Stimulated activated naive CD8-positive, alpha-beta T cell treated with anti-CD3 and anti-CD28 coated beads, Interleukin-15, Interleukin-2, amounts not matched to agents 100 ng/mL and 50 ng/mL, for 24 hours (primary cell): ENCODE results near the gene BRIP1.
"Not testable (repeated sequence)": the region's sequence is repeated elsewhere in the genome, so short reads cannot be mapped to it uniquely, and the experiment has no call there.

Source experiments
- H3K27ac Mint-ChIP-seq: one replicate; pipeline ENCODE4 v1.8.0; 2021; ENCODE audit warnings: mild to moderate bottlenecking, mixed read lengths
- H3K27me3 Mint-ChIP-seq: one replicate; pipeline ENCODE4 v1.8.0; 2021; ENCODE audit warnings: mixed read lengths
- H3K36me3 Mint-ChIP-seq: one replicate; pipeline ENCODE4 v1.8.0; 2021; ENCODE audit warnings: low read depth, mixed read lengths
- H3K4me1 Mint-ChIP-seq: one replicate; pipeline ENCODE4 v1.8.0; 2021; ENCODE audit warnings: low read depth, mixed read lengths
- H3K4me3 Mint-ChIP-seq: one replicate; pipeline ENCODE4 v1.8.0; 2021; ENCODE audit warnings: mild to moderate bottlenecking, mixed read lengths
- H3K9me3 Mint-ChIP-seq: one replicate; pipeline ENCODE4 v1.8.0; 2021; ENCODE audit warnings: mixed read lengths

BRIP1 gene

GRCh38 chr17:61826866-61827265 is 36.5 kb downstream of the BRIP1 start:
- H3K36me3 Mint-ChIP-seq, result peaks cover 30% of the 10 kb centered on the region
- H3K27ac Mint-ChIP-seq, H3K27me3 Mint-ChIP-seq, H3K9me3 Mint-ChIP-seq, H3K4me1 Mint-ChIP-seq, H3K4me3 Mint-ChIP-seq: not testable (repeated sequence)

DNA sequence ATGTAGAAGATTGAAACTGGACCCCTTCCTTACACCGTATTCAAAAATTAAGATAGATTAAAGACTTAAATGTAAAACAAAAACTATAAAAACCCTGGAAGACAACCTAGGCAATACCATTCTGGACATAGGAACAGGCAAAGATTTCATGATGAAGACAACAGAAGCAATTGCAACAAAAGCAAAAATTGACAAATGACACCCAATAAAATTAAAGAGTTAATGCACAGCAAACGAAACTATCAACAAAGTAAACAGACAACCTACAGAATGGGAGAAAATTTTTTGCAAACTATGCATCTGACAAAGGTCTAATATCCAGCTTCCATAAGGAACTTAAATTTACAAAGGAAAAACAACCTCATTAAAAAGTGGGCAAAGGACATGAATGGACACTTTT is 37.1 kb downstream of the BRIP1 start:
- not testable (repeated sequence) for H3K4me1 Mint-ChIP-seq, H3K27ac Mint-ChIP-seq, H3K9me3 Mint-ChIP-seq, H3K27me3 Mint-ChIP-seq, H3K4me3 Mint-ChIP-seq
- peaks cover 35% of the 10 kb centered on the region for H3K36me3 Mint-ChIP-seq

DNA sequence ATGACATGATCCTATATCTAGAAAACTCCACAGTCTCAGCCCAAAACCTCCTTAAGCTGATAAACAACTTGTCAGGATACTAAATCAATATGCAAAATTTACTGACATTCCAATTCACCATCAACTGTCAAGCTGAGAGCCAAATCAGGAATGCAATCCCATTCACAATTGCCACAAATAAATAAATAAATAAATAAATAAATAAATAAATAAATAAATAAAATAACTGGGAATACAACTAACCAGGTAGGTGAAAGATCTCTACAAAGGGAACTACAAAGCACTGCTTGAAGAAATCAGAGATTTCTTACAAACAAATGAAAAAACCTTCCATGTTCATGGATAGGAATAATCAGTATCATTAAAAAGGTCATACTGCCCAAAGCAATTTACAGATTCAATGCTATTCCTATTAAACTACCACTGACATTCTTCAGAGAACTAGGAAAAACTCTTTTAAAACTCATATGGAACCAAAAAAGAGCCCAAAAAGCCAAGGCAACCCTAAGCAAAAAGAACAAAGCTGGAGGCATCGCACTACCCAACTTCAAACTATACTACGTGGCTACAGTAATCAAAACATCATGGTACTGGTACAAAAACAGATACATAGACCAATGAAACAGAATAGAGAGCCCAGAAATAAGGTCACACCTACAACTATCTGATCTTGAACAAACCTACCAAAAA is 37.7 kb downstream of the BRIP1 start:
- Mint-ChIP-seq H3K27me3 (no peaks in the 10 kb centered on the region), H3K4me3 (no peak overlapping the region), H3K27ac (no peak overlapping the region), H3K9me3 (peaks cover 8% of the 10 kb centered on the region), H3K36me3 (peaks cover 39% of the 10 kb centered on the region), H3K4me1 (no peaks in the 10 kb centered on the region)

- H3K27ac Mint-ChIP-seq, result no peak overlapping the region
- H3K4me1 Mint-ChIP-seq, result no peaks in the 10 kb centered on the region
- H3K9me3 Mint-ChIP-seq, result peaks cover 4% of the 10 kb centered on the region
- no peaks in the 10 kb centered on the region for H3K27me3 Mint-ChIP-seq
- H3K4me3 Mint-ChIP-seq, result no peak overlapping the region
- H3K36me3 Mint-ChIP-seq, result peaks cover 44% of the 10 kb centered on the region
Observed at GRCh38 chr17:61822326-61823285, 40.7 kb downstream of the BRIP1 start.

GRCh38 chr17:61821655-61822054 is 41.7 kb downstream of the BRIP1 start:
- H3K27me3 Mint-ChIP-seq, result no peaks in the 10 kb centered on the region
- peaks cover 39% of the 10 kb centered on the region for H3K36me3 Mint-ChIP-seq
- no peak overlapping the region for H3K27ac Mint-ChIP-seq
- no peak overlapping the region for H3K4me3 Mint-ChIP-seq
- no peaks in the 10 kb centered on the region for H3K9me3 Mint-ChIP-seq
- H3K4me1 Mint-ChIP-seq, result peaks cover 7% of the 10 kb centered on the region

DNA sequence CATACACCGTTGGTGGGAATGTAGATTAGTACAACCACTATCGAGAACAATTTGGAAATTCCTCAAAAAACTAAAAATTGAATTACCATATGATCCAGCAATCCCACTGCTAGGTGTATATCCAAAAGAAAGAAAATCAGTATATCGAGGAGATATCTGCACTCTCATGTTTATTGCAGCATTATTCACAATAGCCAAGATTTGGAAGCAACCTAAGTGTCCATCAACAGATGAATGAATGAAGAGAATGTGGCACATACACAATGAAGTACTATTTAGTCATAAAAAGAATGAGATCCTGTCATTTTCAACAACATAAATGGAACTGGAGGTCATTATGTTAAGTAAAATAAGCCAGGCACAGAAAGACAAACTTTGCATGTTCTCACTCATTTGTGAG is 44.1 kb downstream of the BRIP1 start:
- not testable (repeated sequence) for H3K4me3 Mint-ChIP-seq, H3K9me3 Mint-ChIP-seq, H3K27ac Mint-ChIP-seq, H3K27me3 Mint-ChIP-seq
- Mint-ChIP-seq H3K36me3 (peaks cover 31% of the 10 kb centered on the region), H3K4me1 (peaks cover 13% of the 10 kb centered on the region)

- Mint-ChIP-seq H3K4me1 (peaks cover 13% of the 10 kb centered on the region), H3K27ac (no peak overlapping the region), H3K9me3 (no peaks in the 10 kb centered on the region), H3K4me3 (no peak overlapping the region), H3K36me3 (peaks cover 33% of the 10 kb centered on the region), H3K27me3 (no peaks in the 10 kb centered on the region)
Observed at GRCh38 chr17:61818225-61818624, 45.1 kb downstream of the BRIP1 start.

GRCh38 chr17:61817452-61817851 is 45.9 kb downstream of the BRIP1 start:
- peaks cover 37% of the 10 kb centered on the region for H3K36me3 Mint-ChIP-seq
- H3K4me3 Mint-ChIP-seq, result no peak overlapping the region
- no peaks in the 10 kb centered on the region for H3K27me3 Mint-ChIP-seq
- H3K4me1 Mint-ChIP-seq, result peaks cover 13% of the 10 kb centered on the region
- no peak overlapping the region for H3K27ac Mint-ChIP-seq
- no peaks in the 10 kb centered on the region for H3K9me3 Mint-ChIP-seq

DNA sequence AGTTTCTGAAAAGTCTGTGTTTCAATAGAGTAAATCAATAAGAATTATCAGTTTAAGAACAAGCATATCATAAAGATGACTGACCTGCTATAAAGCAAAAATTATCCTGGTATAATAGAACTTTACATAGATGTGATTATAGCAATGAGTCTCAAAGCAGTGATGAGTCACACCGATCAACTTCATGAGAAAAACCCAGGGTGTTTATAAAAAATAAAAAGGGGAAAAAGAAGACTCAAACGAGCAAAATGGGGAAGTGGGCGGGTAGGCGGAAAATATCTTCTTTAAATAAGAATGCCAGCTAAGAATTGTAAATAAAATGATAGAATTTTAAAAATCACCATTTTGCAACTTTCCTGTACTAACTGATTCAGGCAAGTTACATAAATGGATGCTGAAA is 46.8 kb downstream of the BRIP1 start:
- Mint-ChIP-seq H3K27ac (peak overlapping the region; percentile 10), H3K4me3 (no peak overlapping the region), H3K27me3 (no peaks in the 10 kb centered on the region), H3K9me3 (no peaks in the 10 kb centered on the region), H3K36me3 (peaks cover 33% of the 10 kb centered on the region), H3K4me1 (peaks cover 13% of the 10 kb centered on the region)

GRCh38 chr17:61815863-61816503 is 47.3 kb downstream of the BRIP1 start:
- Mint-ChIP-seq H3K27me3 (no peaks in the 10 kb centered on the region), H3K36me3 (peaks cover 30% of the 10 kb centered on the region), H3K4me3 (no peak overlapping the region), H3K4me1 (peaks cover 13% of the 10 kb centered on the region), H3K27ac (no peak overlapping the region), H3K9me3 (no peaks in the 10 kb centered on the region)

- Mint-ChIP-seq H3K9me3 (no peaks in the 10 kb centered on the region), H3K4me1 (peaks cover 13% of the 10 kb centered on the region)
Observed at GRCh38 chr17:61814485-61814884, 48.8 kb downstream of the BRIP1 start.

DNA sequence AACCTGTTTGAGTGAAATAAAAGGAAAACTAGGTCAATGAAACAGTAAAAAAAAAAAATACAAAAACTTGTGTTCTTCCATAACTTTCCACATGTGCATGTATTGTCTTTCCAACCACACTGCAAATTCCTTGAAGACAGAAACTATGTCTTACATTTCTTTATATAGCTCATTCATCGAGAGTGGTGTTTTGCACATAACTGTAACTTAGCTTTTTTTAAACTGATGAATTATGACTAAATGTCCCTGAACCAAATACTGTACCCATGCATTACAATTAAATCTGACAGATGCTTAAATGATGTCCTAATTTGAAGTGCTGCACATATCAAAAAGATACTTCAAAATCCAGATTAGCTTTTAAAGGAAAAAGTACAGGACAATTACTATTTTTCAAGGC is 50.1 kb downstream of the BRIP1 start:
- Mint-ChIP-seq H3K36me3 (peaks cover 23% of the 10 kb centered on the region), H3K27me3 (no peaks in the 10 kb centered on the region)

More at GRCh38 chr17:61814485-61814884, 48.8 kb downstream of the BRIP1 start:
- Mint-ChIP-seq H3K27me3 (no peaks in the 10 kb centered on the region), H3K27ac (no peak overlapping the region), H3K36me3 (peaks cover 26% of the 10 kb centered on the region), H3K4me3 (no peak overlapping the region)

DNA sequence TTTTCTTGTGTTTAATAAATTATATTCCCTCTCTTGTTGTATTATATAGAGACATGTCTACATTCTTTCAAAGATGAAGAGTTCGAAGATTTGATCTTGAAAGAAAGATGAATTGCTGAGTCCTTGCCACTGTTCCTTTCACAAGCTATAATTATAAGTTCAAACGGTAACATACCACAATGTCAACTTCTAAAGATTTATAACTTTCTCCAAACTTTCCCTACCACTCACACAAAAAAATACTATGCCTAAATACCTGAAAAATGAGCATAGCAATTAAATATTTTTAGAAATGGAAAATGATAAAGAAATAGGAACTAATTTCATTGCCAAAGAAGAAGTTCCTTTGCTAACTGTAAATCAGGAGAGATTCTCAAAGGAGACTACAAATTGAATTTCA is 50.6 kb downstream of the BRIP1 start:
- H3K4me1 Mint-ChIP-seq, result peaks cover 13% of the 10 kb centered on the region
- no peaks in the 10 kb centered on the region for H3K9me3 Mint-ChIP-seq
- peaks cover 21% of the 10 kb centered on the region for H3K36me3 Mint-ChIP-seq
- no peak overlapping the region for H3K4me3 Mint-ChIP-seq
- H3K27me3 Mint-ChIP-seq, result no peaks in the 10 kb centered on the region
- H3K27ac Mint-ChIP-seq, result no peak overlapping the region

More for the DNA sequence above, 50.1 kb downstream of the BRIP1 start:
- H3K4me3 Mint-ChIP-seq, result no peak overlapping the region
- peaks cover 13% of the 10 kb centered on the region for H3K4me1 Mint-ChIP-seq
- H3K9me3 Mint-ChIP-seq, result no peaks in the 10 kb centered on the region
- H3K27ac Mint-ChIP-seq, result no peak overlapping the region

- peaks cover 16% of the 10 kb centered on the region for H3K36me3 Mint-ChIP-seq
- H3K4me1 Mint-ChIP-seq, result peaks cover 4% of the 10 kb centered on the region
- H3K27ac Mint-ChIP-seq, result no peak overlapping the region
- no peaks in the 10 kb centered on the region for H3K9me3 Mint-ChIP-seq
- H3K4me3 Mint-ChIP-seq, result no peak overlapping the region
- H3K27me3 Mint-ChIP-seq, result no peaks in the 10 kb centered on the region
Observed at GRCh38 chr17:61809816-61810392, 53.4 kb downstream of the BRIP1 start.

DNA sequence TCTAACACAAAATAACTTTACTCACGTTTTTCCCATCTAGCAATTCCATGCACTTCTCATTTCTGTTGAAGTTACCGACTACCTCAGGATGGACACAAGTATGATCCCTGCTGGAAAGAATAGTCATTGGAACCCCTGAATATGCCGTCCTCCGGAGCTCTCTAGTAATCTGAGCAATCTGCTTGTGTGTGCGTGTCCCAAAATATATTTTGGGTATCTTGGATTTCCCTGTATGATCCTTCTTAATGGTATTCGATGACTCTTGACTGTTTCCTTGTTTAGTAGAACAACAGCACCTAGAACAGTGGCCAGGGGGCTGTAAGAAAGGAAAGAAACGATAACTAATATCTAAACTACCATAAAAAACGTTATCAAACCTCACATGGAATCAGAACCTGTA is 54.9 kb downstream of the BRIP1 start:
- H3K9me3 Mint-ChIP-seq, result no peaks in the 10 kb centered on the region
- peaks cover 14% of the 10 kb centered on the region for H3K36me3 Mint-ChIP-seq
- H3K4me3 Mint-ChIP-seq, result no peak overlapping the region
- H3K27ac Mint-ChIP-seq, result no peak overlapping the region
- no peaks in the 10 kb centered on the region for H3K27me3 Mint-ChIP-seq
- H3K4me1 Mint-ChIP-seq, result peaks cover 4% of the 10 kb centered on the region
